Measurements from ENCODE around the gene EPS8L2.
A peak's percentile ranks its signal among the peaks of the same experiment; 100 is the strongest.

Gene EPS8L2

DNA sequence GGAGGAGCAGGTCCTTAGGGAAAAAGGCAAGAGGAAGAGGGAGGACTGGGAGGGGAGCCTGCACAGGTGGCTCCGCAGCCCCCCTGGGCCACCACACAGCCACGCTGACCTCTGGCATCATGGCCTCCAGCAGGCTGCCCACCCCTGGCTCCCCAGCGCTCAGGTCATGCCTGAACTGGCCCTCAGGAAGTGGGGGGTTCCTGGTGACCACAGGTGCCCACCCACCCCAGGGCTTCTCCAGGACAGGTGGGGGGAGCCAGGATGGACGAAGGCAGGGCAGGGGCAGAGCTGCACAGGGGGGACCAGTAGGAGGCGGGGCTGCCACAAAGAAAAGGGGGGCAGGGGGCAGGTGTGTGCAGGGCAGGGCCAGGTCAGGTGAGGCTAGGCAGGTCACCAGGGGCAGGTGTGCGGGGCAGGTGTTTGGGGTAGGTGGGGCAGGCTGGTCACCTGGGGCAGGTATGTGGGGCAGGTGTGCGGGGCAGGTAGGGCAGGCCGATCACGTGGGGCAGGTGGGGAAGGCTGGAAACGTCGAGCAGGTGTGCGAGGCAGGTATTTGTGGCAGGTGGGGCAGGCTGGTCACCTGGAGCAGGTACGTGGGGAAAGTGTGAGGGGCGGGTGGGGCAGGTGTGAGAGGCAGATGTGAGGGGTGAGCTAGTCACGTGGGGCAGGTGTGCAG lies 12.0 kb upstream of the EPS8L2 start:
- TF ChIP-seq, protein P1, sequence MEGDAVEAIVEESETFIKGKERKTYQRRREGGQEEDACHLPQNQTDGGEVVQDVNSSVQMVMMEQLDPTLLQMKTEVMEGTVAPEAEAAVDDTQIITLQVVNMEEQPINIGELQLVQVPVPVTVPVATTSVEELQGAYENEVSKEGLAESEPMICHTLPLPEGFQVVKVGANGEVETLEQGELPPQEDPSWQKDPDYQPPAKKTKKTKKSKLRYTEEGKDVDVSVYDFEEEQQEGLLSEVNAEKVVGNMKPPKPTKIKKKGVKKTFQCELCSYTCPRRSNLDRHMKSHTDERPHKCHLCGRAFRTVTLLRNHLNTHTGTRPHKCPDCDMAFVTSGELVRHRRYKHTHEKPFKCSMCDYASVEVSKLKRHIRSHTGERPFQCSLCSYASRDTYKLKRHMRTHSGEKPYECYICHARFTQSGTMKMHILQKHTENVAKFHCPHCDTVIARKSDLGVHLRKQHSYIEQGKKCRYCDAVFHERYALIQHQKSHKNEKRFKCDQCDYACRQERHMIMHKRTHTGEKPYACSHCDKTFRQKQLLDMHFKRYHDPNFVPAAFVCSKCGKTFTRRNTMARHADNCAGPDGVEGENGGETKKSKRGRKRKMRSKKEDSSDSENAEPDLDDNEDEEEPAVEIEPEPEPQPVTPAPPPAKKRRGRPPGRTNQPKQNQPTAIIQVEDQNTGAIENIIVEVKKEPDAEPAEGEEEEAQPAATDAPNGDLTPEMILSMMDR (conservative IDR thresholded peaks at IDR 0.05; ENCODE audit: low read depth, low read length) = no peak
- DNase-seq (ENCODE audit: low read depth) = no peak
- peak overlapping the region; percentile 39 for H3K4me3 ChIP-seq (ENCODE audit: low read length)

DNA sequence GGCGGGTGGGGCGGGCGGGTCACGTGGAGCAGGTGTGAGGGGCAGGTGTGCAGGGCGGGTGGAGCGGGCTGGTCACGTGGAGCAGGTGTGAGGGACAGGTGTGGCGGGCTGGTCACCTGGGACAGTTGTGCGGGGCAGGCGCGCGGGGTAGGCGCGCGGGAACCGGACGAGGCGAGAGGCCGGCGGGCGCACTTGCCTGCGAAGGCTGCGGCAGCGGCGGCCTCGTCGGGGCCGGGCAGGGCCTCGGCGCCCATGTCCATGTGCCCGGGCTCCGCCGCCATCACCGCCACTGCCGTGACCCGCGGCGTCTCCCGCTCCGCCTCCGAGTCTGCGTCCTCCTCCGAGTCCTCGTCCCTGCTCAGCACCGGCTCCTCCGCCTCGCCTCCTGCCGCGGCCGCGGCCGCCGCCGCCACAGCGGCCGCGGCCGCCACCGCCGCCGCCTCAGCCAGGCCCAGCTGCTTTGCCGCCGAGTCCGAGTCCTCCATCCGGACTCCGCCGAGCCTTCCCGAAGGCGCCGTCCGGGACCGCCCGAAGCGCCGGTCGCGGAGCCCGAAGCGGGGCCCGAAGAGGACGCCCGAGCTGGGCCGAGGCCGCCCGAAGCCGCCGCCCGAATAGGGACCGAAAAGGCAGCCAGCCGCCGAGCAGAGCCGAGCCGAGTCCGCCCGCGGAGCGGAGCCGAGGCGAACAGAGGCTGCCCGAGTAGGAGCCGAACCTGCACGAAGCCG lies 11.3 kb upstream of the EPS8L2 start, which contains the start of gene DEAF1:
Gene DEAF1, minus strand, starts transcription at position 660 of the 725 bp plus-strand sequence. Its CDS starts 175 bp downstream, at position 485.
- DNase-seq (ENCODE audit: low read depth) = peak; percentile 84
- TF ChIP-seq, protein P1 (conservative IDR thresholded peaks at IDR 0.05; ENCODE audit: low read depth, low read length) = no peak

DNA sequence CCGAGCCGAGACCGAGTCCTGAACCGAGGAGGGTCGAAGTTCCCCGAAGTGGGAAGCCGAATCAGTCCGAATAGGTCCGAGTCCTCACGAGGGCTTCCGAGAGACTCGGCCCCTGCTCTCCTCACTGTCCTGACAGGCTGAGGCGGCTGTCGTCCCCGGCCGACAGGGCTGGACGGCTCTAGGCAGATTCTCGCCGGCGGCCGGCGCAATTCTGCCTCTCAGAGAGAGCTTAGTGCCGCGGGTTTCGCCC lies 10.8 kb upstream of the EPS8L2 start:
- no peak for DNase-seq (ENCODE audit: low read depth)
- TF ChIP-seq, protein P1 (conservative IDR thresholded peaks at IDR 0.05; ENCODE audit: low read depth, low read length) = no peak
- peak overlapping the region; percentile 70 for H3K4me3 ChIP-seq (ENCODE audit: low read length)

More for the DNA sequence above, 11.3 kb upstream of the EPS8L2 start, which contains the start of gene DEAF1:
- peak within 1 kb of the TSS; percentile 73 for H3K4me3 ChIP-seq (ENCODE audit: low read length)

DNA sequence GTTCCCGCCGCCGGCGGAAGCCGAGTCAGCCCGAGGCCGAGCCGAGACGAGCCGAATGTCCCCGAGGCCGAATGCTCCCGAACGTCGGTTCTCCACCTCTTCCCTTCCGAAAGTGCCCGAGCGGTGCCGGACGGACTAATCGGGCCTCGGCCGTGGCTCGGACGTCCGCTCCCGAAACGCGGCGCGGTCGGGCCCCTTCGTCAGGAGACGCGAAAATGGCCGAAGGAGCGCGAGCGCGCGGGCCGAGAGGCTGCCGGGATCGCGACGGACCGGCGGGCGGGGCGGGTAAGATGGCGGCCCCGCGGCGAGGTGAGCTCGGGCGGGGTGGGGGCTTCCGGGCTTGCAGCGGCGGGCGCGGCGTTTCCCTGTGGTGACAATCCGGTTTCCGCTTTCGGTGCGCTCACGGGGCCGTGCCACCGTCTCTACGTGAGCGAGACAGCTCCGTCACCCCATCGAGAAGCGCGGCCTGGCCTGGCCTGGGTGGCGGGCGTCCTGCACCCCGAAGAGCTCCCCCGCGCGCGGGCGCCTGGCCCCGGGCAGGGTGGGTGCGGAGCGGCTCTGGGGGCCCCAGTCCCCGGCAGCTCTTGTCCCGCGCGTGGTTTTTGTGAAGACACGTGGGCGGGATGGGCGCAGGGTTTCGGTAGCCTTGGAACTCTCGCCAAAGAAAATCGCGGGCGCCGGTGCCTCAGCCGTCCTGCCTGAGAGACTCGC lies 10.3 kb upstream of the EPS8L2 start, which contains the start of gene TMEM80:
Gene TMEM80, plus strand, starts transcription at position 279 of the 711 bp plus-strand sequence. Its CDS starts 12 bp downstream, at position 291.
- TF ChIP-seq, protein P1 (conservative IDR thresholded peaks at IDR 0.05; ENCODE audit: low read depth, low read length) = no peak
- H3K4me3 ChIP-seq (ENCODE audit: low read length) = peak within 1 kb of the TSS; percentile 73
- DNase-seq (ENCODE audit: low read depth) = peak; percentile 89

DNA sequence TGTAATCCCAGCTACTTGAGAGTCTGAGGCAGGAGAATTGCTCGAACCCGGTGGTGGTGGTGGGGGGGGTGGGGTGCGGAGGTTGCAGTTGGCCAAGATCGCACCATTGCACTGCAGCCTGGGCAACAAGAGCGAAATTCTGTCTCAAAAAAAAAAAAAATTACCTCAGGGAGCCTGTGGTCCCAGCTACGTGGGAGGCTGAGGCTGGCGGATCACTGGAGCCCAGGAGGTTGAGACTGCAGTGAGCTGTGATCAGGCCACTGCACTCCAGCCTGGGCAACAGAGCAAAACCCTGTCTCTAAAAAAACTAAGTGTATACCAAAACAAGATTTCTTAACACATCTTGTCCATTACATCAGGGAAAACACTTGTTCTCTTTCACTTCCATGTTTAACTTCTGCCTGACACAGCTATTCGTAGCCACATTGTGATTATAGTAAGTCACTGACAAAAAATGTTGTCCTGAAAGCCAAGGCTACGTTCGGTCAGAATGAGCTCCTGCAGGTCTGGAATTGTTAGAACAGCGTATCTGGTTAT lies 9.0 kb upstream of the EPS8L2 start:
- no peak overlapping the region for H3K4me3 ChIP-seq (ENCODE audit: low read length)
- DNase-seq (ENCODE audit: low read depth) = no peak
- TF ChIP-seq, protein P1 (conservative IDR thresholded peaks at IDR 0.05; ENCODE audit: low read depth, low read length) = no peak

DNA sequence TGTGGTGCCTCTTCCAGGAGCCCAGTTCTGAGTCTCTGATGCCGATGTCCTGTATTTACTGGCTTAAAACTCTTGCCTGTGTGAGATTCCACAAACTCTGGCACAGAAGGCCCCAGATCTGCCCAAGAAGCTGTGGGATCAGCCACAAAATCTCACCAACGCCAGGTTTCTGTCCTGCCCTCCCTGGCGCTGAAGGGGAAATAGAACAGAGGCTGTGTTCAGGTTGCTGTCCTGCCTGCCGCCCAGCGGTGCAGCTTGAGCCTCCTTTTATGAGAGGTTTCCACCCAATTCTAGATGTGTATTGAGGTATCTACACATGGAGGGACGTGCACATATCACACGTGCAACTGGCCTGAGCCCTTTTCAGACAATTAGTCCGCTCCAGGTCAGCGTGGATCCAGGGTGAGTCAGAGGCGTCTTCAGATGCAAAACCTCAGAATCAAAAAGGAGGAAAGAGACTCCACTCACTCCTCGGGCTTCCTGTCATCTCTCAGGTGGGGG lies 8.2 kb upstream of the EPS8L2 start:
- TF ChIP-seq, protein P1 (conservative IDR thresholded peaks at IDR 0.05; ENCODE audit: low read depth, low read length) = no peak
- no peak overlapping the region for H3K4me3 ChIP-seq (ENCODE audit: low read length)
- no peak for DNase-seq (ENCODE audit: low read depth)

Data from retinal pigment epithelial cell (primary cell).